Glomerular endothelial cell (primary cell): Measurements from ENCODE around the gene AUTS2. TPM values are rescaled to one million over a fixed set of nuclear protein-coding genes. Genes with fewer than 3 reads are reported as not detected.
"Not testable (repeated sequence)": the region's sequence is repeated elsewhere in the genome, so short reads cannot be mapped to it uniquely, and the experiment has no call there.

Source experiments
- DNase-seq: peaks from one replicate; pipeline ENCODE4 v3.0.0-alpha.2; 2011; ENCODE audit warnings: low read depth, low spot score; ENCODE audit errors: extremely low read depth
- total RNA-seq: library from RNA; depleted of rRNA; stranded (reverse); fragments of >200 nt; gene quantifications from 2 replicates; pipeline ENCODE4 v1.2.3, GENCODE V29; 2015

AUTS2 gene
- total RNA-seq, 1 donor from 2014 or later, result 24.8 TPM

DNA sequence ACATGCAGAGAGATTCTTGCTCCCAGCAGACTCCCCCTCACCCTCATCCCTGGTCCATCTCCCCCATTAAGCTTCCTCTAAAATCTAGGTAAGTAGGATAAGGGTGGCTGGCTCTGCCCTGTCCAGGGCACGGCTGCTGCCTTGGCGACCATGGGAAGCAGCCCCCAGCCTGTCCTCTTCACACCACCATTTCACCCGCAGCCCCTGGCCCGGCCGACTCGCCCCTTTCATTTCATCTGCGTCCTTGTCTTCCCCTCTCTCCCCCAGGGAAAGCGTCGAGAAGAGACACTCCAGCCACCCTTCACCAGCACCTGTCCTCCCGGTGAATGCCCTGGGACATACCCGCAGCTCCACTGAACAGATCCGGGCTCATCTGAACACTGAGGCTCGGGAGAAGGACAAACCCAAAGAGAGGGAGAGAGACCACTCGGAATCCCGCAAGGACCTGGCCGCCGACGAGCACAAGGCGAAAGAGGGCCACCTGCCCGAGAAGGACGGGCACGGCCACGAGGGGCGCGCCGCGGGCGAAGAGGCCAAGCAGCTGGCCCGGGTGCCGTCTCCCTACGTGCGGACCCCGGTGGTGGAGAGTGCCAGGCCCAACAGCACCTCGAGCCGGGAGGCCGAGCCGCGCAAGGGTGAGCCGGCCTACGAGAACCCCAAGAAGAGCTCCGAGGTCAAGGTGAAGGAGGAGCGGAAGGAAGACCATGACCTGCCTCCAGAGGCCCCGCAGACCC lies 1191.4 kb downstream of the AUTS2 start:
- no peak for DNase-seq

DNA sequence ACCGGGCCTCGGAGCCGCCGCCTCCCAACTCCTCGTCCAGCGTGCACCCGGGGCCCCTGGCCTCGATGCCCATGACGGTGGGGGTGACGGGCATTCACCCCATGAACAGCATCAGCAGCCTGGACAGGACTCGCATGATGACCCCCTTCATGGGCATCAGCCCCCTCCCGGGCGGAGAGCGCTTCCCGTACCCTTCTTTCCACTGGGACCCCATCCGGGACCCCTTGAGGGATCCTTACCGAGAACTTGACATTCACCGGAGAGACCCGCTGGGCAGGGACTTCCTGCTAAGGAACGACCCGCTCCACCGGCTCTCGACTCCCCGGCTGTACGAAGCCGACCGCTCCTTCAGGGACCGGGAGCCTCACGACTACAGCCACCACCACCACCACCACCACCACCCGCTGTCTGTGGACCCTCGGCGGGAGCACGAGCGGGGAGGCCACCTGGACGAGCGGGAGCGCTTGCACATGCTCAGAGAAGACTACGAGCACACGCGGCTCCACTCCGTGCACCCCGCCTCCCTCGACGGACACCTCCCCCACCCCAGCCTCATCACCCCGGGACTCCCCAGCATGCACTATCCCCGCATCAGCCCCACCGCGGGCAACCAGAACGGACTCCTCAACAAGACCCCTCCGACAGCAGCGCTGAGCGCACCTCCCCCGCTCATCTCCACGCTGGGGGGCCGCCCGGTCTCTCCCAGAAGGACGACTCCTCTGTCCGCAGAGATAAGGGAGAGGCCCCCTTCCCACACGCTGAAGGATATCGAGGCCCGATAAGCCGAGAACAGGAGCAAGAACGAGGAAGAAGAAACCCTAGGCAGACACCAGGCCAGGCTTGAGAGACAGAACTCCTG lies 1192.2 kb downstream of the AUTS2 start:
- no peak for DNase-seq

DNA sequence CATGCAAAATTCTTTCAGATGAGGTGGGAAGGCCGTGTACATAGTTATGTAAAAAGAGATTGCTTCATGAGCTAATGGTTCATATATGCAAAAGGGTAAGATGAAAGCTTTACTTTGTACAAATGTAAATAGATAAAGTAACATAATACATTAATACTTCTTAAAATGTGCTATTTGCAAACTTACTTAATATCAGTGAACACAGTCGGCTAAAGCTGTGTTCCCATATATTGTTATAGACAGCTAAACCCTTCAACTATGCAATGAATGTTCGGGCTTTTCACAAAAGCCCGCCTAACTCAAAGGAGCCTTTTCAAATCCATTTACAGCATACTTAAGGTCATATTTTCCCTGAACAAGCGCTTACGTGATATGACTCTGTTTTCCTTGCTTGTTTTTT lies 1193.1 kb downstream of the AUTS2 start:
- no peak for DNase-seq

DNA sequence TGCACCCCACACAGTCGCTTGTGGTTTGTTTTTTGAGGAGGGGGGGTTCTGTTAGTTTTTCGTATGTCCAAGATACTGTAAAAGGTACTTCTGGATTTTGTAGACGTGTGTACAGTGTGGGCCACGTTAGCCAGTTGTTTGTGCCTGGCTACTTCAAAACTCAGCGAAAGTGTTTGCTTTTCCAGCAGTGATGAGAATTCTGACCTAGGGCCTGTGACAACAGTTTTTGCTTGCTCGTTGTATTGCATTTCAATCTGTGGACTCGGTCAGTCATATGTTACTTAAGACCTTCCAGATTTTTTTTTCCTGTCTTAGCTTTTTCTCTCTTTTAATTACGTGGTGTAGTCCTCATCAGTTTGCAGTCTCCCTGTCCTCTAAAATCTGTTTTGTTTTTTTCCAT lies 1194.8 kb downstream of the AUTS2 start:
- DNase-seq, result no peak

DNA sequence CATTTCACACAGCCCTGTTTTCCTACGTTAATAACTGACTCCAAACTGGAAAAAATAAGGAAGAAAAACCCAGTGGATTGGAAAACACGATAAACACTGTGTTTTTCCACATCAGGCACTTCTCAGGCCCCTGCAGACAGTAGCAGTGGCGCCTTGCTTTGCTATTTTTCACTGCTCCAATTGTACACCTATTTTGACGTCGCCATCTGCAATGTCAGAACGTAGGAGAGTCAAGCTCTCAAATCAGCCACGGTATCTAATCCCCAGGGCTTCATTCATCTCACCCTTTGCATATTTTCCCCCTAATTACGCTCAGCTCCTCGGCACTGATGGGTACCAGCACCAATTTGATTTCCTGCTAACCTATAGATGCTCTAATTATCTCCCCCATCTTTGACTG lies 1195.5 kb downstream of the AUTS2 start:
- DNase-seq, result no peak

DNA sequence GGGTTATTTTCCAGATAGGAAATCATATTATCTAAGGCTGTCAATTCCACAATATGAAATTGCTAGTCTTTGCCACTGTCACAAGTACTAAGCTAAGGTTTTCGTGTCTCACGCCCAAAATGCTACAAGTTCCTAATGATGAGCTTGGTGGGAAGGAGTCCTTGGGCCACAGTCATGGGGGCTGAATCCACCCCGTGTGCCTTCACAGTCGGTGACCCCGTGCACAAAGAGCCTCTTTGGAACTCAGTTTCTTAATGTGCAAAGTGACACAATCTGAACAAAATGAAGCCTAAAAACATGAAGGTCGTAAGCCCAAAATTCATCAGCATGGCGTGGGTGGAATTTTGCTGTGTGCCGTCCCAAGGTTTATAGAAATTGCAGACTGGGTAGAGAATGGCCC lies 1196.7 kb downstream of the AUTS2 start:
- DNase-seq, result no peak

DNA sequence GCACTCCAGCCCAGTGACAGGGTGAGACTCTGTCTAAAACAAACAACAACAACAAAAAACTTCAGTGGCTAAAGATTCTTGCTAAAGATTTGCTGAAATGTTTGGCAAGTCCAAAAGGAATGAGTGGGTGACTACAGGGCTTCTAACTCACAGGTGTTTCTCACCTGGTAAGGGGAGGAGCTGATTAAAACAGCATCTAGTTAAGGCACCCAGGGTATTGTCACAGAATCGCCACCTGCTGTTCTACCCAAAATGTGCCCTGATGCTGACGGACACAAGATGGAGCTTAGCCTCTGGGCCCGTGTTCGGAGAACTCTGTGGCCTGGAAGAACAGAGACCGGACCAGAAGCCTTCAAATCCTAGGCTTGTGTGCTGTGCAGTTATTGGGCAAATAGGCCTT lies 1197.7 kb downstream of the AUTS2 start:
- DNase-seq, result no peak

DNA sequence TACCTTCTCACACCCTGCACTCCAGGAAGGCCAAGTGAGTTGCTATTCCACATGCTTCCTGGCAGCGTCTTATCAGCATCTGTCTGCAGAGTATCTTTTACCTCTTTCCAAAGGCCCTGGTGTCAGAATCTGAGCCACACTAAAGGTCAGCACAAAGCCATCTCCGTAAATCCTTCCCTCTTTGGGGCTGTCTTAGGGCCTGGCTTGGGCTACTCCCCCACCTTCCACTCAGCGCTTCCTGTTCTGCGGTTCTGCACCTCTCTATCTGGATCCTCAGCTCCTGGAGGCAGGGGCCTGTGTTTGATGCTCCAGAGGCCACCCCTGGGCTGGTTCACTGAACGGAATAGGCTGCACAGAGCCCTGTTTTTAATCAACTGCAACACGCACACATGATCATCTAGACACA lies 1198.8 kb downstream of the AUTS2 start:
- DNase-seq, result no peak

DNA sequence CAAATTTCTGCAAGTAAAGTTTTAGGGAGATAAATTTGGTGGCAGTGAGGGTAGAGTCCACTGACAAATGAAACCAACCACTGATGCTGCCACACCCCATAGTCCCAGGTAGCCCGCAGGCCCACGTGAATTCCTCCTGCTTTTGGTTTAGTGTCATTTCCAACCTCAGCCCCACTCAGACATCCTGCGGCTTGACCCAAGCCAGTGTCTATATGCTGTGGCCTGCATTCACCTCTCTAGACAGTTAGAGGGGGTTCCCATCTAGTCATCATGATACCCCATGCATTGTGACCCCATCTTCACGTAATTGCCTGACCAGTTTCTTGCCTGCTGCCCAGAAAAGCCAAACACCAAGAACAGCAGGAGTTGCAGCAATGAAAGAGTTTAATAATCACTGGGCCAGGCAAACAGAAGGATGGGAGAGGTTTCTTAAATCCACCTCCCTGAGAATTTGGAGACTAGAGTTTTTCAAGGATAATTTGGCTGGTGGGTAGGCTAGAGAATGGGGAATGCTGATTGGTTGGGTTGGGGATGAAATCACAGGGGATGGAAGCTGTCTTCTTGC lies 1201.6 kb downstream of the AUTS2 start:
- no peak for DNase-seq

DNA sequence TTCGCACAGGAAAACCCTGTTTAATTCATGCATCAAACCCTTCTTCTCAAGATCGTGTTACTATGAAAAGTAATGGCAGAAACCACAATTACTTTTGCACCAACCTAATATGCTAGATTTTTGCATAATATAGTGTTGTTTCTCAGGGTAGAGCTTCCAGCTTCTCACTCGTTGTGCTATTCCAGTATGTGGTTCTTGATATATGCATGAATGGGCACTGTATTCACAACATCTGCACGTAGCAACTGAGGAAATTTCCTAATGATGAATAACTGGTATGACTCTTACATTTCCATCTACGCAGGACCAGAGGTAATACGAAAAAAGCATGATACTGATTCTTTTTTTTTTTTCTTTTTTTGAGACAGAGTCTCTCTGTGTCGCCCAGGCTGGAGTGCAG lies 1207.1 kb downstream of the AUTS2 start:
- no peak for DNase-seq

DNA sequence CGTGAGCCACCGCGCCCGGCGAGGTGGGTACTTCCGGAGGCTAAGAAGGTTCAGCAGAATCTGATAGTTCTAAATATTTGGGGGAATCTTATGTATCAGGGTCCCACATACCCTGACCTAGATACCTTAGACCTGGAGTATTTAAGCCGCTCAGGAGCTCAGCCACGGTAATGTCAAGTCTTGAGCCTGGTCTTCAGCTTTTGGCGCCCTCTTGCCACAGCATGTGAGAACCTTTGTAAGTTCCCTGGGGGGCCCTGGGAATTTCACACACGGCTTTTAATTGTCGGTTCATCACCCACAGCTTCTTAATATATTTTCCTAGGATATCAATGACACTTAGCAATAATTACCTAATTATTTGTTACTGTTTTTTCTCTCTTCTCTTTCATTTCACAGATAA lies 1209.4 kb downstream of the AUTS2 start:
- no peak for DNase-seq

DNA sequence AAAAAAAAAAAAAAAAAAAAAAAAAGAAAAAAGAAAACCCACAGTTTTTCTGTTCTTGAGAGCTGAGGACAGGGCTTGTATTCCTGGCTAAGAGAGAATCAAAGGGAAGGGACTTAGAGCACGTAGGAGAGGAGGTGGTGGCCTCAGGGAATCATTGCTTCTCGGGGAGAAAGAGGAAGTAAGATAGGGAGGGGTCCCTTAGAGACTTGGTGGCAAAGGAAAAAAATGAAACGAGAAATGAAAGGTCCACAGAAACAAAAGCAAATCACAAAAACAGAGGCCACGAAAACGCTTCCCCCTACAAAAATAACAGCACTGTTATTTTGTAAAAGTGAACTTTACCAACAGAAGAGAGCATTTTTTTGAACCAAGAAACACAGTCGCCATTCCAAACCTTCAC lies 1210.6 kb downstream of the AUTS2 start:
- DNase-seq, result no peak

DNA sequence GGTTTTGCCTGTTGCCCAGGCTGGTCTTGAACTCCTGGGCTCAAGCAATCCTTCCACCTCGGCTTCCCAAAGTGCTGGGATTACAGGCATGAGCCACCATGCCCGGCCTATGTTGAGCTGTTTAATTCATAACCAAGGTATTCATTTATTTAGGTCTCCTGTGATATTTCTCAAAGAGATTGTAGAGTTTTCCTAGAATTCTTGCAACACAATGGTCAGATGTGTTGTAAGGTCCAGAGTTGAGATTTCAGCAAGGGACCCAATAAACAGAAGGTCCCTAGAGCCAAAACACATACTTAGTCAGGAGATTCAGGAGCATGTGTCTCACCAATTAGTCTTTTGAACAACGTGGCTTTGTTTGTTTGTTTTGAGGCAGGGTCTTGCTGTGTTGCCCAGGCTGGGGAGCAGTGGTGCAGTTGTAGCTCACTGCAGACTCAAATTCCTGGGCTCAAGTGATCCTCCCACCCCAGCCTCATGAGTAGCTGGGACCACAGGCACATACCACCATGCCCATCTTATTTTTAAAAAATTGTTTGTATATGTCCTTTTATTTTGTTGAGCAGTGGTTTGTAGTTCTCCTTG lies 1212.4 kb downstream of the AUTS2 start:
- no peak for DNase-seq

DNA sequence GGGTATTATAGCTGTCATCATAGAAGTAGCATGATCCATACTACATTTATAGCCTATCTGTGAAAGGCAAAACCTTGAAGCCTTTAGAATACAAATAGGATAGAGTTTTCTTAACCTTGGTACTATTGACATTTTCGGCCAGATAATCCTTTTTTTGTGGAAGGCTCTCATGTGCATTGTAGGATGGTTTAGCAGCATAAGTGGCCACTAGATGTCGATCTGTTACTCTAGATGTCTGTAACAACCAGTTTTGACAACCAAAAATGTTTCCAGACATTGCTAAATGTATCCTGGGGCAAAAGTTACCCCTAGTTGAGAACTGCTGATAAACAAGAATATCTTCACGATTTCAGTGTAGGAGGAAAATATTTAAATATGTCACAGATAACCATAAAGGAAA lies 1214.2 kb downstream of the AUTS2 start:
- no peak for DNase-seq

DNA sequence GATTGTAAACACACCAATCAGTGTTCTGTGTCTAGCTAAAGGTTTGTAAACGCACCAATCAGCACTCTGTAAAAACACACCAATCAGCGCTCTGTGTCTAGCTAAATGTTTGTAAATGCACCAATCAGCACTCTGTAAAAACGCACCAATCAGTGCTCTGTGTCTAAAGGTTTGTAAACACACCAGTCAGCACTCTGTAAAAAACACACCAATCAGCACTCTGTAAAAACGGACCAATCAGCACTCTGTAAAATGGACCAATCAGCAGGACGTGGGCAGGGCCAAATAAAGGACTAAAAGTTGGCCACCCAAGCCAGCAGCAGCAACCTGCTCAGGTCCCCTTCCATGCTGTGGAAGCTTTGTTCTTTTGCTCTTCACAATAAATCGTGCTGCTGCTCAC lies 1224.2 kb downstream of the AUTS2 start:
- DNase-seq, result not testable (repeated sequence)

DNA sequence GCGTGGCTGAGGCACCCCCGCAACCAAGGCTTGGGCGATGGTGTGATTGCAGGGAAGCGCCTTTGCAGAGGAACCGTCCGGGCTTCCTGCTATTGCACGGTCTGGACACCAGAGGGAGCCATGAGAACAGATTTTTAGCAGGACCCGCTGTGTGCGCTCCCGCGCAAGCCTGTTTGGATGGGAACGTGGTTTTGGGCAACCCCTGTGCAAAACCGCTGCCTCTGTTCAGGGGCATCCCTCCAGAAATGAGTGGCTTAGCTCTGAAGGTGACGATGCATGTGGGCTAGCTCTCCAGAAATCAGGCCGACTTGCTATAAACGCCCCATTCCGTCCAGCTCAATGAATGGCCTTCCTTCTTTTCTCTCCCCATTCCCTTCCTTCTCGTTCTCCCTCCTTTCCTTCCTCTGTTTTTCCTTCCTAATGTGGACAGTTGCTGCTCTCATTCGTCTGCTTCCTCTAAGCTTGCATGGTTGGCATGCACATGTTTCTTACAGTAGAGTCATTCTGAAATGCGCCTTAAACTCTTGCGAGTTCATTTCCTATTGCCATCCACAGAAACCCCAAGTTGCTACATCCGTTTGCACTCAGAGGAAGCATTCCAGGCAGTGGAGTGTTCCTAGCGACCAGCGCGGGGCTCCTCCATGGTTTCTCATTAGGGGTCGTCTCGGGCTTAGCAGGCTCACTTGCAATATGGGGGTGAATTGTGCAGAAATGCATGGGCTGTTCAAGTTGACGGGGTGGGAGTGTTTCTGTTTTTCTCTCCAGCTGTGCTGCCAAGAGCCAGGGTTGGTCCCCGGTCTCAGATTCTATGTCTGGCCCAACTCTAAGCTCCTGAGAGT lies 1231.2 kb downstream of the AUTS2 start:
- no peak for DNase-seq

DNA sequence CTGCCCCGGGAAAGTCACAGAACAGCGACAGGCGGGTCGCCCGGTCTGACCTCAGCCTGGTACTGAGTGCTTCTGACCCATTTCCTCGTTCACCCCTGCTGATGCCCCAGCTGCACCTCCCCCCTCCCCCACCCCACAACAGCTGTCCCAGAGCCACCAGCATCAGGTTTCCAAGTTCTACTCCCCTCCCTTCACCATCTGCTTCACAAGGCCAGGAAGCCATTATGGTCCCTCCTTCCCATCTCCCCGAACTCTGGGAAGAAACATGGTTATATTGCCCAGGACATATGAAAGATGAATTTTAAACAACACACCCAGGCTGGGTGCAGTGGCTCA lies 1231.8 kb downstream of the AUTS2 start:
- DNase-seq, result no peak

DNA sequence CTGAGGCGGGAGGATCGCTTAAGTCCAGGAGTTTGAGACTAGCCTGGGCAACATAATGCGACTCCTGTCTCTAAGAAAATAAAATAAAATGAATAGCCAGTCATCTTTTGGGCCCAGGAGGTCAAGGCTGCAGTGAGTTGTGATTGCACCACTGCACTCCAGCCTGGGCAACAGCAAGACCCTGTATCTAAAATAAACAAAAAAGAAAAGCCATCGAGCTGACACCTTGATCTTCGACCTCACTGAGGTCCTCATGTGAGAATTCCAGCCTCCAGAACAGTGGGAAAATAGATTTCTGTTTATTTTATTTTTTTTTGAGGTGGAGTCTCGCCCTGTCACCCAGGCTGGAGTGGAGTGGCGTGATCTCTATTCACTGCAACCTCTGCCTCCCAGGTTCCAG lies 1232.2 kb downstream of the AUTS2 start:
- no peak for DNase-seq

DNA sequence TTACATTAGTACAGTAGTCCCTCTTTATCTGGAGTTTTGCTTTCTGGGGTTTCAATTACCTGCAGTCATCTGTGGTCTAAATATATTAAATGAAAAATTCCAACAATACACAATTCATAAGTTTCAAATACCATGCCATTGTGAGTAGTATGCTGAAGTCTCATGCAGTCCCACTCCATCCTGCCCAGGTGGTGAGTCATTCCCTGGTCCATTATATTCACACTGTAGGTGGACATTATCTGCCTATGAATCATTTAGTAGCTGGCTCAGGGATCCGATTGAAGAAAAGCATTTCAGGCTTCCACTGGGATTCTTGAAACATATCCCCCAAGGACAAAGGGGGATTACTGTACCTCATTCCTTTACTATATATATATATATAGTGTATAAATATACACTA lies 1235.5 kb downstream of the AUTS2 start:
- DNase-seq, result no peak

DNA sequence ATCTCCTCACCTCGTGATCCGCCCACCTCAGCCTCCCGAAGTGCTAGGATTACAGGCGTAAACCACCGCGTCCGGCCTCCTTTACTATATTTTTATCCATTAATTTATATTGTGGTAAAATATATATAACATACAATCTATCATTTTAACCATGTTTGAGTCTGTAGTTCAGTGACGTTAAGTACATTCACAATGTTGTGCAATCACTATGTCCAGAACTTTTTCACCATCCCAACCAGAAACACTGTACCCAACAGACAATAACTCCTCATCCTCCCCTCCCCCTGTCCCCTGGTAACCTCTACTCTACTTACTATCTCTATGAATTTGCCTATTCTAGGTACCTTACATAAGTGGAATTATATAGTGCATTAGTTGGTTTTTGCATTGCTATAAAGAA lies 1236.1 kb downstream of the AUTS2 start:
- DNase-seq, result no peak

DNA sequence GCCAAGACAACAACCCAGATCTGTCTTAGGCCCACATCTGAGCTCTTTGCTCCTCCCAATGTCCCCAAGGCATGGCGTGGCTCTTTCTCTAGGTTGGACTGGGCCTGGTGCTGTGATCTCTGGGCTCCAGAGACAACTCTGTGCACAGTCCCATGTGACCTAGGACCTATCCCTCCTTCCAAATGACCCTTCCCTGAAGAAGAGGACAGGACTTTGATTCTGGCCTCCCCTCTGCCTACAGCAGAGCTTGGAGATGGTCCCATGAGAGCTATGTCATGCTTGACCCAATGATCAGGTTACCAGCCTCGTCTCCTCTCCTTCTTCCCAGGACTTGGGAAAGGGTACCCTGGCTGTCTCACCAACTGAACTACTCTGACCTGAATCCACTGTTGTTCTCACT lies 1237.4 kb downstream of the AUTS2 start:
- no peak for DNase-seq
